ENCODE measurements around the gene HCN1.

- TF ChIP-seq, protein P1, sequence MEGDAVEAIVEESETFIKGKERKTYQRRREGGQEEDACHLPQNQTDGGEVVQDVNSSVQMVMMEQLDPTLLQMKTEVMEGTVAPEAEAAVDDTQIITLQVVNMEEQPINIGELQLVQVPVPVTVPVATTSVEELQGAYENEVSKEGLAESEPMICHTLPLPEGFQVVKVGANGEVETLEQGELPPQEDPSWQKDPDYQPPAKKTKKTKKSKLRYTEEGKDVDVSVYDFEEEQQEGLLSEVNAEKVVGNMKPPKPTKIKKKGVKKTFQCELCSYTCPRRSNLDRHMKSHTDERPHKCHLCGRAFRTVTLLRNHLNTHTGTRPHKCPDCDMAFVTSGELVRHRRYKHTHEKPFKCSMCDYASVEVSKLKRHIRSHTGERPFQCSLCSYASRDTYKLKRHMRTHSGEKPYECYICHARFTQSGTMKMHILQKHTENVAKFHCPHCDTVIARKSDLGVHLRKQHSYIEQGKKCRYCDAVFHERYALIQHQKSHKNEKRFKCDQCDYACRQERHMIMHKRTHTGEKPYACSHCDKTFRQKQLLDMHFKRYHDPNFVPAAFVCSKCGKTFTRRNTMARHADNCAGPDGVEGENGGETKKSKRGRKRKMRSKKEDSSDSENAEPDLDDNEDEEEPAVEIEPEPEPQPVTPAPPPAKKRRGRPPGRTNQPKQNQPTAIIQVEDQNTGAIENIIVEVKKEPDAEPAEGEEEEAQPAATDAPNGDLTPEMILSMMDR (conservative IDR thresholded peaks at IDR 0.05; ENCODE audit: low read depth, low read length): no peak
- TF ChIP-seq EZH2 (IDR thresholded peaks at IDR 0.05; ENCODE audit: borderline replicate concordance, low read depth, low read length, poor library complexity, severe bottlenecking): no peak
Observed at GRCh38 chr5:45694255-45694814, 1.8 kb downstream of the HCN1 start.

Measured in A673 (cell line).